ENCODE measurements around the gene PAX8.
A peak's percentile ranks its signal among the peaks of the same experiment; 100 is the strongest.
"Not testable (repeated sequence)": the region's sequence is repeated elsewhere in the genome, so short reads cannot be mapped to it uniquely, and the experiment has no call there.

Gene PAX8

DNA sequence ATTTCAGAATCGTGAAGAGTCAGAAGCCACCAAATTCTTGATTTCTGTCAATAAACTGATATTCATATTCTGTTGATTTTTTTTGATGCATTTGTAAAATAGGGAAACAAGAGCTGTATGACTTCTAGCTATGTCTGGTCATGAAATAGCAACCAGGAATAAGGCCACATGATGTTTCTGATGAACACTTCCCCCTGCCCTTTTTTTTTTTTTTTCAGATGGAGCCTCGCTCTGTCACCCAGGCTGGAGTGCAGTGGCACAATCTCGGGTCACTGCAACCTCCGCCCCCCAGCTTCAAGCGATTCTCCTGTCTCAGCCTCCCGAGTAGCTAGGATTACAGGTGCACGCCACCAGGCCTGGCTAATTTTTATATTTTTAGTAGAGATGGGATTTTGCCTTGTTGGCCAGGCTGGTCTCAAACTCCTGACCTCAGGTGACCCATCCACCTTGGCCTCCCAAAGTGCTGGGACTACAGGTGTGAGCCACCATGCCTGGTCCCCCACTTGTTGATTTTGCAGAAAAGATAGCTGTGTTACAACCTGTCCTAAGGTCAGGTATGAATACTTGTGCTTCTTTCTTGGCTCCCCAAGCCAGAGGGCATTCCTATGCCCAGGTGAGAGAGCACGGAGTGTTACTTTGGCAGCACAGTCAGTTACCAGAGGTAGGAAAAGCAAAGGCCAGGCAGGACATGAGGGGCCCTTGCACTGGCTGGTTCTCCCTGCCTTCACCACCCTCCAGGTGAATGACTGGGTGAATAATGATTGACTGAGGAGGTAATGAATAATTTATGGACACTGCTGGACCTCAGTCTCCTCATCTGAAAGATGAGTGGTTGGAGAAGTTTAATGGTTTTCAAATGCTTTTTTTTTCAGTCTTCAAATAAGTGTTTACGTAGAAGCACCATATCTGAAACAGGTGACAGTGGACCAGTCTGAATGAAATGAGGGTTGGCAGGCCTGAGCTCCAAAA lies 39.6 kb downstream of the PAX8 start:
- Histone ChIP-seq H3K4me3 (ENCODE audit: low read depth, low read length) (no peak overlapping the region), H3K27me3 (replicated peaks) (no peaks in the 10 kb centered on the region), H3K36me3 (replicated peaks) (no peaks in the 10 kb centered on the region), H3K27ac (peak overlapping the region; percentile 81)
- in situ Hi-C loops (cut with HindIII; ENCODE audit: low pct_ligation_motif_present, low sequenced_read_pairs) = no loop called here
- no peak for DNase-seq
- TF ChIP-seq, protein P1, sequence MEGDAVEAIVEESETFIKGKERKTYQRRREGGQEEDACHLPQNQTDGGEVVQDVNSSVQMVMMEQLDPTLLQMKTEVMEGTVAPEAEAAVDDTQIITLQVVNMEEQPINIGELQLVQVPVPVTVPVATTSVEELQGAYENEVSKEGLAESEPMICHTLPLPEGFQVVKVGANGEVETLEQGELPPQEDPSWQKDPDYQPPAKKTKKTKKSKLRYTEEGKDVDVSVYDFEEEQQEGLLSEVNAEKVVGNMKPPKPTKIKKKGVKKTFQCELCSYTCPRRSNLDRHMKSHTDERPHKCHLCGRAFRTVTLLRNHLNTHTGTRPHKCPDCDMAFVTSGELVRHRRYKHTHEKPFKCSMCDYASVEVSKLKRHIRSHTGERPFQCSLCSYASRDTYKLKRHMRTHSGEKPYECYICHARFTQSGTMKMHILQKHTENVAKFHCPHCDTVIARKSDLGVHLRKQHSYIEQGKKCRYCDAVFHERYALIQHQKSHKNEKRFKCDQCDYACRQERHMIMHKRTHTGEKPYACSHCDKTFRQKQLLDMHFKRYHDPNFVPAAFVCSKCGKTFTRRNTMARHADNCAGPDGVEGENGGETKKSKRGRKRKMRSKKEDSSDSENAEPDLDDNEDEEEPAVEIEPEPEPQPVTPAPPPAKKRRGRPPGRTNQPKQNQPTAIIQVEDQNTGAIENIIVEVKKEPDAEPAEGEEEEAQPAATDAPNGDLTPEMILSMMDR (IDR thresholded peaks at IDR 0.05; ENCODE audit: low read depth, low read length, missing control alignments) = no peak

DNA sequence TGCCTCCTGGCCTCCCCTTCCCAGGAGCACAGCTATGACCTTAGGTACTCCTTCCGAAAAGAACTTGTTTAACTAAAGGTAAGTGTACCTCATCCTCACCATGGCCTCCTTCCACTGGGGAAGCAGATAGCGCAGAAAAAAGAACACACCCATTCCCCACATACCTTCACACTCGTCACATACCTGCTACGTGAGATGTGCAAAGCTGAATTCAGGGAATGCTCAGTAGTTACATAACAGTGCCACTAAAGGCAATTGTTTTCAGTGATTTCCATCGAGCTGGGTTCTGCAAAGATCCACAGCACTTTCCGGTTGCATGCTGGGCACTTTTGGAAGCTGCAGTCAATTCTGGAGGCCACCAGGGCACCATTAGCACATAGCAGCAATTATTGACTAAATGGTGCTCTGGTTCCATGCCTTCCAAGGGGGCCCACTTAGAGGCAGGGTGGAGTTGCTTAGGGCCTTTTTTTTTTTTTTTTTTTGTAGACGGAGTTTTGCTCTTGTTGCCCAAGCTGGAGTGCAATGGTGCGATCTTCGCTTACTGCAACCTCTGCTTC lies 41.0 kb downstream of the PAX8 start:
- Histone ChIP-seq H3K36me3 (replicated peaks) (no peaks in the 10 kb centered on the region), H3K27ac (no peak overlapping the region), H3K4me3 (ENCODE audit: low read depth, low read length) (no peak overlapping the region), H3K27me3 (replicated peaks) (no peaks in the 10 kb centered on the region)
- no peak for DNase-seq
- in situ Hi-C loops (cut with HindIII; ENCODE audit: low pct_ligation_motif_present, low sequenced_read_pairs) = no loop called here
- TF ChIP-seq, protein P1 (IDR thresholded peaks at IDR 0.05; ENCODE audit: low read depth, low read length, missing control alignments) = no peak

DNA sequence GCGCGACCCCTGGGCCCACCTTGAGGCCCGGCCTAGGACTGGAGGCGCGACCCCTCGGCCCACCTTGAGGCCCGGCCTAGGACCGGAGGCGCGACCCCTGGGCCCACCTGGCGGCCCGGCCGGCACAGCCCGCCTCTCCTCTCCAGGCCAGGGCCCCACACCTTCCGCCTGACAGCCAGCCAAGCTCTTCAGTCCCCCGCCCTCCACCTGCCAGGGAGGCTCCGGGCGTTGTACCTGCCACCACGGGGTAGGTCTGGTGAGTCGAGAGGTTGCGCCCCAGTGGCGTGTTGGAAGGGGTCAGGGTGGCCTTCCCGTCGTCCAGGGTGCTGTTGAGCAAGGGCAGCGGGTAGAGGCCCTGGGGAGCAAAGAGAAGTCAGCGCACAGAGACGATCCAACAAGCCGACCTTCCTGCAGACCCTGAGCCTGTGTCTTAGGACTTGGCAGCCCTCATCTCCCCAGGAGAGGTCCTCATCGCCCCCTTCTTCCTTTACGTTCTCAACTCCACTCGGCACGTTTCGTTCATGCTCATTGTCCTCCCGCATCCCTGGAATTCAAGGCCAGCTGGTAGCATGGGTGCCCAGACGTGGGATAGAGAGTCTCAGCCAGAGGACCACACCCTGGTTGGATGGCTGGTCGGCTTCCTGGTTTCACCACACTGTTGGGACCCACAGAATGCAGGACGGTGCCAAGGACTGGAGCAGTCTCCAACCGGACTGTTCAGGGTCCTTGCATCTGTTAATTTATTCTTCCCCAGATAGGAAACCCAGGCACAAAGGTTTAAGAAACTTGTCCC lies 42.2 kb downstream of the PAX8 start:
- H3K4me3 ChIP-seq (ENCODE audit: low read depth, low read length) = peak overlapping the region; percentile 36
- H3K27me3 ChIP-seq (replicated peaks) = no peaks in the 10 kb centered on the region
- in situ Hi-C loops (cut with HindIII; ENCODE audit: low pct_ligation_motif_present, low sequenced_read_pairs) = no loop called here
- H3K36me3 ChIP-seq (replicated peaks) = no peaks in the 10 kb centered on the region
- H3K27ac ChIP-seq = no peak overlapping the region
- no peak for DNase-seq
- TF ChIP-seq, protein P1 (IDR thresholded peaks at IDR 0.05; ENCODE audit: low read depth, low read length, missing control alignments) = no peak

GRCh38 chr2:113235347-113236226 lies 43.1 kb downstream of the PAX8 start:
- in situ Hi-C loops (cut with HindIII; ENCODE audit: low pct_ligation_motif_present, low sequenced_read_pairs); H3K27me3 ChIP-seq (replicated peaks); H3K36me3 ChIP-seq (replicated peaks): not testable (repeated sequence)
- peak overlapping the region; percentile 60 for H3K4me3 ChIP-seq (ENCODE audit: low read depth, low read length)
- peak overlapping the region; percentile 65 for H3K27ac ChIP-seq
- DNase-seq = peak; percentile 60

GRCh38 chr2:113234721-113235346 lies 43.9 kb downstream of the PAX8 start:
- Histone ChIP-seq H3K27ac (no peak overlapping the region), H3K4me3 (ENCODE audit: low read depth, low read length) (peak overlapping the region; percentile 60), H3K27me3 (replicated peaks) (no peaks in the 10 kb centered on the region), H3K36me3 (replicated peaks) (no peaks in the 10 kb centered on the region)
- TF ChIP-seq, protein P1 (IDR thresholded peaks at IDR 0.05; ENCODE audit: low read depth, low read length, missing control alignments) = no peak
- DNase-seq = no peak
- in situ Hi-C loops (cut with HindIII; ENCODE audit: low pct_ligation_motif_present, low sequenced_read_pairs) = no loop called here
